CD4-positive, alpha-beta T cell treated with Interleukin-15 for 1 hour (primary cell): Measurements from ENCODE around the gene ELL2.

Experiments
- DNase-seq: peaks from one replicate; pipeline ENCODE4 v3.0.0-alpha.2; 2020

Gene ELL2

DNA sequence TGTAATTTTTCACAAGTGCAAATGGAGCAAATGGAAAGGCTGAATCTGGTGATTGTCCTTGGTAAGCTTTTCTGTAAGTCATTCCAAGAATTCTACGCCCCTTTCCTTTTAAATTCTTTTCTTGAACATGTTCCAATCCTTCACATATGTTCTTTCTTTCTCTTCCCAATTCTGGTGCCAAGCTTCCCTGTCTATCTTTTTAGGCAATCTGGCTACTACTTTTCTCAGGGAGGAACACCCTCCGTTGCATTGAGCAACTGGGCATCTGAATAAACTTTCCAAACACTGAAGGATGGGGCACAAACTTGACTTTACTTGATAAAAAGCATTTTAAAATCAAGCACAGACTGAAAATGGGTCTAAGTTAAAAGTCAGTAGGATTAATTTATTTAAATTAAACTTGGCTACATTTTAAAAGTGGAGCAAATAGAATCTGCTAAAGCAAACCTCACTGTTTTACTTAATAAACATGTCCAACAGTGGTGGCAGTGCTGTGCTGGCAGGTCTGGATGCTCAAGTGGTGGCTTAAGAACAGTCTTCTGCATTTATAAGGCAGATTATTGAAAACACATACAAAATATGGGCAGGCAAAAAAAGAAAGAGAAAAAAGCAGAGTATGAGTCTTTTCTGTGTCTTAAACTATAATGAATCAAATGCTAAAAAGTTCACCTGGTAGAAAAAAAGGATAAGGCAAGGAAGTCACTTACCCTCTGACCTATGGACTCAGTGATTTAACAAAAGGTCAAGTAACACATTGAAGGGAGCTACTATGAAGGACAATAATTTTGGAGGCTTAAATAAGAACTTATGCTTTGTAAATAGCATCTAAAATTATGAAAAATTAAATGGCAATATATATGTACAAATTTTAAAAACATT lies 5.4 kb downstream of the ELL2 start:
- DNase-seq: no peak

DNA sequence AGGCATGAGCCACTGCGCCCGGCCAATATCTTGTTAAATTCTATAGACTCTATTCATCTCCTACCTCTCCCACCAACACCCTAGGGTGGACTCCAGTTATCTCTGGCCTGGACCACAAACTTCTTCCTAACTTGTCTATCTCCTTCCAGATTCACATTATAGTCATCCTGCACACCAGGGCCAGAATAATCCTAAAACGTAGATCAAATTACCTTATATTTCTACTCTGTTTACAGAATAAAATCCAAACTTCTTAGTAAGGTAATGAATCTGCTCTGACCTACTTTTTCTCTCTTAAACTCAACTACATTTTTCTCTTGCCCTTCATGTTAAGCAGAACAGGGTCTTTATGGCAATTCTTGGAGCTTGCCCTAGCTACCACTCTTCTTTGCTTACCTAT lies 6.9 kb downstream of the ELL2 start:
- DNase-seq: no peak

DNA sequence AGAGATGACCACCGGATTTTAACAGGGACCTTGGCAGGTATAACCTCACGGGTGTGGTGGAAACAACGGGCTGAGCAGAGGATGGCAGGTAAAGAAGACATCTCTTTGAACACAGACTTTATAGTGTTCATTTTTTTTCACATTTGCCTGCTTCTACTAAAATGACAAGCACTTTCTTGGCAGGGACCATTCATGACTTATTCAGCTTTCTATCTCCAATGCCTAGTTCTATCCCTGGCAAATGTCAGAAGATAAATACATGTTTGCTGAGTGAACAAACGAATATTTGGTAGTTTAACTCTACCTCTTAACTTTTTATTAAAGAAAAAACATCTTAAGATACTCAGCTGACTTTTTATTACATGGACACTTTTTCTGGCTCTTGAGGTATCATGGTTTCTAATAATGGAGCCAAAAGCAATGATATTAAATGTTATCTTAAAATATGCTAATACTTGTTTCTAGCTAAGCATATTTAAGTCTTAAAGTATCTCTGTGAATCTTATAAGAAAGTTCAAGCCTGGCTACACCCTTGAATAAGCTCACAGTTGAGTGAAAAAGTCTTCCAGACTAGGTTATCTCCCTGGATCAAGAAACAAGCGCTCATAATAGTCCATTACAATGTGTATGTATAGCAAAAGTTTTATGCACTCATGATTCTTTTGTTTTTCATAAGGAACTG lies 8.5 kb downstream of the ELL2 start:
- no peak for DNase-seq

DNA sequence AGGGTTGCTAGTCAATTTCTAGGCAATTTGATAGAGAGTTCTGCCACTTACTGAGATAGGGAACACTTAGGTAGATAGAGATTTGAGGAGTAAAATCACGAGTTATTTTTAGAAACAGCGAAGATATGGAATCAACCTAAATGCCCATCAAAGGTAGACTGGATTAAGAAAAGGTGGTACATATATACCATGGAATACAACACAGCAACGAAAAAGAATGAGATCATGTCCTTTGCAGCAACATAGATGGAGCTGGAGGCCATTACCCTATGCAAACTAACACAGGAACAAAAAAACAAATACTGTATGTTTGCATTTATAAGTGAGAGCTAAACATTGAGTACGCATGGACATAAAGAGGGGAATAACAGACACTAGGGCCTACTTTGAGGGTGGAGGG lies 9.7 kb downstream of the ELL2 start:
- DNase-seq: no peak

DNA sequence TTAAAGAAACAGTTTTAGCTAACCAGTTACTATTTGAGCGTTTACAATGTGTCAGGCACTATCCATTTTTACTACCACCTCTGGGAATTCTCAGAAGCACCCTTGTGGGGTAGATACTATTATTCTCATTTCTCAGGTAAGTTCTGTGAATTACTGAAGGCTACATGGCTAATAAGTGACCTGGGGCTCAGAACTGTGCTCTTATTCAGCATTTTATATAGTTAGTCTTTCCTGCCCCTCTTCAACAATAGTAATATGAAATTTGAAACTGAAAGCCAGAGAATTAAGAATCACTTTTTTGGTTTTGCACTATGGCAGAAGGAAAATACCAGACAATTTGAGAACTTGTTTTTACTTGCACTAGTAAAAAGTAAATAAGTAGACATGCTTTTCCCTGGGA lies 11.8 kb downstream of the ELL2 start:
- no peak for DNase-seq

DNA sequence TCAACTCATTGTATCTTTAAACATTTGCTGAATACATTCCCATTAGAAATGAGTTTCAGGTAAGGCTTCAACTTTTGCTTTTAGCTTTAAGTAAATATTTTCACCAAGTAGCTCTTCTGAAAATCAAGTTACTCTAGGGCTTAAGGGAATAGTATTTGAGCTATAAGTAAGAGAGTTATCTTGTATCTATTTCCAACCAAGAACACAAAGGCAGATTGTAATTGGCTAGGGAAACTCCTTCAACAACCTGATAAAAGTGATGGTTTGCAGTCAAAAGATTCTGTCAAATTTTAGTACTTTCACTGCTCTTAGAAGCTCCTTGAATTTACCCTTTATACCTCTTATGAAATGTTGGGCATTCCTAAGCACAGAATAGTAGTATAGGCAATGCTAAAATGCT lies 13.0 kb downstream of the ELL2 start:
- no peak for DNase-seq

DNA sequence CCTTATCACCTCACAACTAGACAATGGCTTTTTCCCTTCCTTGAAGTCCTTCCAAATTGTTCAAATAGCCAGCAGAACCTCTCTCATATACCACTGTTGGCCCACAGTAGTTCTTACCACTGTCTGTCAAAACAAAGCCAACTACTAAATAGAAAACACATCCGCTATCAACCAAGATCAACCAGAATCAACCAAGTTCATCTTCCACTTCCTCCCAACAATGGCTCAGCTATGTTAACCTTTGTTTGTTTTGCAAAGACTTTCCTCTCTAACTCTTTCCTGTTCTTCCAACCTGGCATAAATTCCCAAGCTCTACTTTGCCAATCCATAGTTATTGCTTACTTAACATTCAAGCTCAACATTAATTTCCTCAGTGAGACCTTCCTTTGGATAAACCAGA lies 15.2 kb downstream of the ELL2 start:
- no peak for DNase-seq

DNA sequence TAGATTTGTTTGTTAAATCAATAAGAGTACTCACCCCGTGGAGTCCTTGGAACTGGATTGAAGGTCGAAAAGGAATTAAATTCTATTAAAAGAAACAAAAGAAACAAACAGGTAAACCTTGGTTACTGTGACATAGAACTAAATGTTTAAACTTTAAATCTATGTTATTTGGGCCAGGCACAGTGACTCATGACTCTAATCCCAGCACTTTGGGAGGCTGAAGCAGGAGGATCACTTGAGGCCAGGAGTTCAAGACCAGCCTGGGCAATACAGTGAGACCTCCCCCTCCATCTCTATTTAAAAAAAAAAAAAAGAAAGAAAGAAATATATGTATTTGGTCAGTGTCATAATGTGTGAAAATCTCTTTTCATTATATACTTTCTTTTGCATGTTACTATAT lies 18.7 kb downstream of the ELL2 start:
- DNase-seq: no peak

DNA sequence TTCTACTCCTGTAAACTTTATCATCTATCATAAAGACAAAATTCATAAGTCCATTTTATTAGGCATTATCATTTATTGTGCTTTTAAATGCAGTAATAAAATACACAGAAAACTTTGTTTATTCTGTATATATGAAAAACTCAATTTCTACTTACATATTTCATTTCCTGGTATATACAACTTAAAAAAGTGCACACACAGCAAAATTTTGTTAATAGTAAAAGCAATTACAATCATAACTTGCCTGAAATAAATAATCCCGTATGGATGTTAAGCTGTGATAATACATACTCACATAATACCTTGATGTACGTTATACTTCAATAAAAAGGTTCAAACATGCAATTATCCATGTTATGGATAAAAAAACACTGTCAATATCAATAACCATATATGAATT lies 19.2 kb downstream of the ELL2 start:
- DNase-seq: no peak

DNA sequence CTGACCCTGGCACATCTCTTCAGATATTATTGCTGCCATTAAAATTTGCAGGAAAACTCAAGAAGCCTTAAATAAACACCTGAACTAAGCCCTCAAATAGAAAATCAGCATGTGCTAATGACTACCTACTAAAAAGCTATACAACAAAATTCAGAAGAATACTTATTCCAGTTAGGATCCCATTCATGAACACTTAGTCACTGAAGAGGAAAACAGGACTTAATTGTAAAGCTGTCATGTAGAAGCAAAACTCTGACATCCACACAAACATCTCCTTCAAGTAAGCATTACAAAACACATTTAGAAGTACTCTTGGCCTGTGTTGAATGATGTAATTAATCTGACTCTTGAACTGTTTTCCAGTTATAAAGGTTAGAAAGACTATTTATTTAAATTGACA lies 19.9 kb downstream of the ELL2 start:
- DNase-seq: no peak

DNA sequence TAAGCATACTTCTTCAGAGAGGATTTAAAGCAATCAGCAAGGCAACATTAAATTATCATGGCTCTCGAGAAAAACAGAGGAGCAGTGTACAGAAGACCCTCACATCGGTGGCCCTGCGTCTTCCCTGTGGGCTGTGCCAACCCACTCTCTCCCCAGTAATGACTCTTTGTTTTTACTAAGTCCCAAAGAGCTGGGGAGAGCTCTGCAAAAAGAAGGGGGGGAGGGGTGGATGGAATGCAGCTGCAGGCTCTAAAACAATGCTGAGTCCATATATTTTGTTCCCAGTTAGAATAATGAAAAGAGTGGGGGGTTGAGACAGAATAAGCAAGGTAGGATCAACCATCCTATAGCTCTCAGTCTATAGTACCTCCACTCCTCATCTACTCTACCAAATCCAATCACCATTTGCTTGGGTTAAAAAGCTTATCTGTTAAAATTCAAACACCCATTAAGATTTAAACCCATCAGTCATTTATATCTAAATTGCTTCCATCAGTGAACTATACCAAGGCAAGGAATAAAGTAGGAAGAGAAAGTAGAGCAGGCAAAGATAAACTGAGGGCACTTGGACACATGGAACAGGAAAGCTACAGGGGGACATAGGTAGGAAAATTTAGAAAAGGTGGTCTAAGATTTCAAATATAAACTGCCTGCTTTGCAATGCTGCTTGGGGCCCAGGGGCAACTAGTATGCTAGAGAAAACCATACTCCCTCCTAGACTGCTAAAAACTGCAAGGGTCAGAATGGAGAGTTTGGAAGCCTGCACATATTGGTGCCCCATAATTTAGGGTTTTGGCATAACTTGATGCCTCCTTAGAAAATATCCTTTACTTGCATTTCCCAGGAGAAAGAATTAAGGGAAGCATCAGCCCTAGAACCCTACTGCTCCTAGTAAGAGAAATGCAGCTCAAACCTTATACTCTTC lies 20.6 kb downstream of the ELL2 start:
- DNase-seq: no peak

DNA sequence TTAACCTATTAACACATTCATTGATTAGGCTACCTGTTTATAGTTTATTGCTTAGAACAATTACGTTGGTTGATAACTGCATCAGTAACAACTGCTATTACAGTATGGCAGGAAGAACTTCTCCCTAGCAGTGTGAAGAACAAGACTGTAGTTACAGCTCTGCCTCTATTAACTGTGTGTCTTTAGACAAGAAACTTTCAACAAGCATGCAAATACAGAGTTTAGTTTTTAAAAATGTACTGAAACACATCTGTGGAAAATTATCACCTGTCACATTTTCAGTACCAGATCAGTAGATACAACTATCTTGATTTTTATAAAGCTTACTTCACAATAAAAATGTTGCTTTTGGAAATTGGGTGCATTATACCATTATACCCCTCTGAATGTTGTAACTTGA lies 22.2 kb downstream of the ELL2 start:
- no peak for DNase-seq

DNA sequence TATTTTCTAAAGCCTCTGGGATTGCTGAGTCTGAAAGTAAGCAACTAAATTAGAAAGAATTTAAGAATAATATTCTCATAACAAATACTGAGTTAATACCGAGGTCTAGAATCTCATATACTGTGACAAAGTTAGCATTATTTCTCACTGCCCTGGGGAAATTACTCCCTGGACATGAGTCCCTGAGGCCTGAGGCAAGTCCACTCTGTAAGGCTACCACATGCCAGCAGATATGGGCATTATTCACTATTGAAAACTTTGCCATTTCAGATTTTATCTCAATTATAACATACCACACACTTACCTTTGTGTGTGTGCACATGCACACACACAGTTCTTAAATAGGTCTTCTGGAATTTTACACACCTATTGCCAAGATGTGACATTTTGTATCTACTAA lies 22.9 kb downstream of the ELL2 start:
- no peak for DNase-seq

DNA sequence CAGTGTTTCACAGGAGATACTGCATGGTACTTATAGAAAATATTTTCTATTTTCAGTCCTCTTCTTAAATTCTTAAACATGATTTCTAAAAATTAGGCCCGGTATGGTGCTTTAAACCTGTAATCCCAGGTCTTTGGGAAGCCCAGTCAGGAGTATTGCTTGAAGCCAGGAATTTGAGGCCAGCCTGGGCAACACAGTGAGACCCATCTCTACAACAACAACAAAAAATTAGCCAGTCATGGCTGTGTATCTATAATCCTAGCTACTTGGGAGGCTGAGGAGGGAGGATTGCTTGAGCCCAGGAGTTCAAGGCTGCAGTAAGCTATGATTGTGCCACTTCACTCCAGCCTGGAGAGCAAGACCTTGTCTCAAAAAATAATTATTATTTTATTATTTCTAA lies 23.3 kb downstream of the ELL2 start:
- DNase-seq: no peak

DNA sequence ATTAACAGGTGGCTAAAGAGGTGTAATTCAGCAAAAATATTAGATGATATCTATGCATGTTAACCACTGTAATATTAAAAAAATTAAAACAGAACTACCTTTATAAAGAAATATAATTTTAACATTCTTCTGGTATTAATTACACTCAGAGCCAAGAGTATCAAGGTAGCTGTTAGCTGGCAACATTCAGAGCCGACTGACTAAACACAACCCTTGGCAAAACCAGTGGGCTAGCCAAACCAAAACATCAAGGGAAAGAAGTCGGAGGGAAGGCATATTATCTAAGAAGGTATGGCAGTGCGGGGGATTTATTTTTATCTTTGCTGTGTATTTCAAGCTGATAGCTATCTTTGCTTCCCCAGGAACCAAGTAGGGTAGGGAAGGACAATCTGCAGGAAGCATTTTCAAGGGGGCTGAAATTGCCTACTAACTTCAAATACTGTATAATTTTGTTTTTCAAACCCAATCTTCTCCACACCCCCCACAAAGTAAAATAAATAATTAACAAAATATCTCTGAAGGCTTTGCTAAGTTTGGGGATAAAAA lies 24.0 kb downstream of the ELL2 start:
- DNase-seq: no peak

DNA sequence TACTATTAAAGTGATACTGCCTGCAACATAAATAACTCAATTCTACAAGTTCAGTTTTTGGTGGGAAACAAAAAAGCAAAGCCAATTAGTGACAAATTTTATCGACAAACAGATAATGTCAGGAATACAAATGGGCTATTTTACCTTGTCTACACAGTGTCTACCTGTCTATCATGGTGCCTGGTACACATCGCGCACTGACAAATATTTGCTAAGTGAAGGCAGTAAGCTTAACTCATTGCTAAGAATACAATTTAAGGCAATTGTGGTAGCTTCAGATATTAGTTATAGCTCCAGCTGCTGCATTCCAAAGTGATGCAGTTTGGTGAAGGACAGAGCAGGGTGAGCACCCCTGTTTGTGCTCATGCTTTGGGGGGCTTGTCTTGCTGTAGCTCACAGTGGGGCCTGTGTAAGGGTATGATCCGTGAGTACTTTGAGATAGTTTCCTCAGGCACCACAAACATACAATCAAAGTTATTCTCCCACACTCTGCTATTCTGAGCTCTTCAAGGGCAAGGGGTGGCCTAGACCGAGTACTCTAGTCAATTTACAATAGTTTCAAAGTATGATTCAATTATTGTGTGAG lies 24.7 kb downstream of the ELL2 start:
- no peak for DNase-seq

DNA sequence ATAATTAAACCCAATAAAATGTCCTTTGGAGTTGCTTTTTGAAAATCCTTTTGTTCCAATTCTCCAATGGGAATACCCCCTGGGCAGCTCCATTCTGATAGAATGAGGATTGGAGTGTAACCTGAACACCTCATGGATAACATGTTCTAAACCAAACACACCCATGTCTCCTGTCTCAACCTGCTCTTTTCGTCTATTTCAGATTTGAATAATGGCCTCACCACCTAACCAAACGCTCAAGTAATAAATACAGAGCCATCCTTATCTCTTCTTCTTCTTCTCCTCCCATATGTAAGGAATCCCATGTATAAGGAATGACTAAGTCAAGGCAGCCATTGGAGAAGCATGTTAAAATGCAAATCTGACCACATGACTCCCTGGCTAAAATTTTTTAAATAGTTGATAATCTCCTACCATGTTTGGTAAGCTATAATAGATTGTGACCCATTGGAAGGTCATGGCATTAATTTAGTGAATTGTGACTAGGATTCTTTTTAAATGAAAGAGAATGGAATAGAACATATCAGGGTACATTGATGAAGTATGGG lies 26.0 kb downstream of the ELL2 start:
- no peak for DNase-seq

DNA sequence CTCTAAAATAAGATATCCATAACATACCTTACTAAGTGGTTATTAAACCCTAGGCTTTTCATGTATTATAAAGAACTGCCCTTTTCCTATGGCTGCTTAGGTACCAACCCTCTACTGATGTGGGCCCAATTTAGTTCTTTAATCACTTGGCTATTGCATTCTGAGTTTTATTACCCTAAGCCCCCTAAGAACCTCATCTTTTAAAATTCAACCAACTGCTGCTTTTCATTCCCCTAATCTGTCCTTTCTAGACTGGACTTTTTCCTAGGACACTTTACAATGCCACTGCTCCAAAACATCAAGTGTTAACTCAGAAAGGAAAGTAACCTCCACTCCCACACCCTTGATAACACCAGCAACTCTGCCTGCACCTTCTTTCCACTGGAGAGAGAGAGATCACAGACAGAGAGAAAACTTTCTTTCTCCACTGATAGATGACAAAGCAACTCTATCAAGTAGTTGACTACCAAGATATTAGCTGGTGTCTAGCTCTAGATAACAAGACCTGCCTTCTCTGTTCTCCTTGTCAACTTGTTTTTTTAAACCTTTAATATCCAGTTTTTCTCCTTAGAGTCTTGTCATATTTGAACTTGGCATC lies 27.3 kb downstream of the ELL2 start:
- no peak for DNase-seq

DNA sequence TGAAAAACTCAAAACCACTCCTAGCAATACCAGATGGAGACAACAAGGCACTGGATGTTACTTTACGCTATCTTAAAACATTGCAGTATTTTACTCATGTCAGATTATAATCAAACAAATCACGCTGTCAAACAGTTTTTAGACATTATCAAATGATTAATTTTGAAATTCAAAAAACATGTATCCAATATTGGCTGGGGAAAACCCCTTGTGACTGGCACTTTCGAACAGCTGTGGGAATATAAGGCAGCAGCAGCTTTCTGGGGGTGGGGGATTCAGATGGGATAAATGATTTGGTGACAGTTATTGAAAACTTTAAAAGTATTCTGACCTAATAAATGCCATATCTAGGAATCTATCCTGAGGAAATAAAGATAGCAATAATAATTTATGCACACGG lies 28.7 kb downstream of the ELL2 start:
- no peak for DNase-seq

DNA sequence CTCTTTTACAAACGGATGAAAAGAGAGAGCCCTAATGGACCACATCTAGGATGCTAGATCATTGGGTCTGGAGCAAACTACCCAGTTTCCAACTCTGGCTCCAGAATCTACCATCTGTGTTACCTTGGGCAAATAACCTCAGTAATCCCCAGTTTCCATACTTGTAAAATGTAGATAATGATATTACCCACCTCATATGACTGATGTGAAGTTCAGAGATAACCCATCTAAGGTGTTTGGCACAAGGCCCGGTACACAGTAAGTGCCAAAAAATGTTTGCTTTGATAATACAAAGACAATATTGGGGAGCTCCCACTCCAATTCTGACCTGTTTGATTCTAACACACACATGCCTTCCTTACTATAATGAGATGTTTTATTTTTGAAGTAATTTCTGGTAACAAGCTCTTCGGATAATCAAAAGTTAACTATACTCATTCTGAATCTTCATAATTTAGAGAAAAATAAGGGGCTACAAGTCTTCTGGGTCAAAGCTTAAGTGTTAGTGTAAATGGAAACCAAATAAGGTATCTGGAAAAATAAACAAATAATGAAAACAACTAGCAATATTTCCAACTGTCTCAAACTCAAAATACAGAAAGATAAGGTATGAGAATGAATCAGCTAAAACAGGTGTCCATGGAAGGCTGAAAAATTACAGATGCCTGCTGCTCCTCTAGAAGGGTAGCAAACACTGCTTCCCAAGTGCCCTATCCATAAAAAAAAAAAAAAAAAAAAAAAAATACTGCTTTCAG lies 30.4 kb downstream of the ELL2 start:
- no peak for DNase-seq
